HG03066 (cell line): ENCODE measurements around the gene ZSCAN10.
"Not testable (repeated sequence)": the region's sequence is repeated elsewhere in the genome, so short reads cannot be mapped to it uniquely, and the experiment has no call there.

ENCODE experiments used
- ATAC-seq: cut with Tn5 transposase; IDR thresholded peaks from one replicate; pipeline ENCODE4 v1.9.1; 2021; ENCODE audit warnings: low read depth; ENCODE audit not compliant: unreplicated experiment

ZSCAN10 gene

GRCh38 chr16:3098459-3099394 lies at the start of gene ZSCAN10:
ZSCAN10 (minus strand) TSS chr16:3099294; CDS start chr16:3092937, 6,357 bp downstream.
- ATAC-seq, result no peak

GRCh38 chr16:3148256-3149192 lies 49.4 kb upstream of the ZSCAN10 start:
- ATAC-seq, result no peak

- ATAC-seq, result no peak
These were observed 48.6 kb upstream of the ZSCAN10 start for GRCh38 chr16:3147757-3148104.

- no peak for ATAC-seq
These were observed 48.1 kb upstream of the ZSCAN10 start for GRCh38 chr16:3147046-3147756.

- ATAC-seq, result no peak
These were observed 46.6 kb upstream of the ZSCAN10 start for GRCh38 chr16:3145660-3146059.

DNA sequence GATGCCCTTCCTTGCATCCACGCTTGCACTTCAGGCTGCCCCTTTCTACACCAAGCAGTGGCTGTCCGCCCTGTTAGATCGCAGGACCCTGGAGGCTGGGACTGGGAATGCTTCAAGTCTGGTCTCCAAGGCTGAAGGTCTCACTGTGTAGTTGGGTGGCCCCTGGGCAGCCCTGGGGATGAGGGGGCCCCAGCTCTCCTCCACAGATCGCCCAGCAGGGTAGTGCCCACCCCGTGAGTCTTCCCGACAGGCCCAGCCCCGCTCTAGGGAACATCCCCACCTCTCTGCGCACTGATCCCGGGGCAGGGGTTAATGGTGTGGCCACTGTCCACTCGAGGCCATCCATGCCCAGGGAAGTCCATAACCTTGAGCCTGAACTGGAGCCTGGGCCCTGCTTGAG lies 46.1 kb upstream of the ZSCAN10 start:
- ATAC-seq, result no peak

GRCh38 chr16:3144321-3144983 lies 45.4 kb upstream of the ZSCAN10 start:
- ATAC-seq, result no peak

GRCh38 chr16:3143598-3144320 lies 44.7 kb upstream of the ZSCAN10 start:
- ATAC-seq, result no peak

GRCh38 chr16:3143189-3143588 lies 44.1 kb upstream of the ZSCAN10 start:
- no peak for ATAC-seq

DNA sequence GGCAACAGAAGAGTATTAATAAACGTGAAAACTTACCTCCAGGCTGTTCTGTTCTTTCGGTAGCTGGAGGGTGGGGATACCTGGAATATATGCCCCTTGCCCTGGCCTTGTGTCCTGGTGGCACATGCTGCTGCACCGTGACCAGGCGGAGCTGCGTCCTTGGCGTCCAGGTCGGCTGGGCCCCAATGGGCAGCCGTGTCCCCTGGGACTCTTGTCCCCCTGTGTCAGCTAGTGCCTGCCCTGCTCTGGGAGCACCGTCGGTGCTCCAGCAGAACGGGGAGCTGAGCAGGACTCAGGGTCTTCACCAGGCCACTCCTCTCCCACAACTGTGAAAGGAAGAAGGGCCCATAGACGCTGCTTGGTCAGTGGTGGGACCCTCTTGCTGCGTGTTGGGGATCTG lies 43.7 kb upstream of the ZSCAN10 start:
- no peak for ATAC-seq

DNA sequence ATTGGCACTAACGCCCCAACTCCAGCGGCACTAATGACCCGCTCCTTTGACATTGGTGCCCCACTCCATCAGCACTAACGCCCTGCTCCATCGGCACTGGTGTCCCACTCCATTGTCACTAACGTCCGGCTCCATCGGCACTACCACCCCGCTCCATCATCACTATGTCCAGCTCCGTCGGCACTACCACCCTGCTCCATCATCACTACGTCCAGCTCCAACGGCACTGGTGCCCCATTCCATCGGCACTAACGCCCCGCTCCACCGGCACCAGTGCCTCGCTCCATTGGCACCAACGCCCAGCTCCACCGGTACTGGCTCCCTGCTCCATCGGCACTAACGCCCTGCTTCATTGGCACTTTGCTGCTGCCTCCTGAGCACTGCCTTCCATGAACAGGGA lies 43.2 kb upstream of the ZSCAN10 start:
- no peak for ATAC-seq

DNA sequence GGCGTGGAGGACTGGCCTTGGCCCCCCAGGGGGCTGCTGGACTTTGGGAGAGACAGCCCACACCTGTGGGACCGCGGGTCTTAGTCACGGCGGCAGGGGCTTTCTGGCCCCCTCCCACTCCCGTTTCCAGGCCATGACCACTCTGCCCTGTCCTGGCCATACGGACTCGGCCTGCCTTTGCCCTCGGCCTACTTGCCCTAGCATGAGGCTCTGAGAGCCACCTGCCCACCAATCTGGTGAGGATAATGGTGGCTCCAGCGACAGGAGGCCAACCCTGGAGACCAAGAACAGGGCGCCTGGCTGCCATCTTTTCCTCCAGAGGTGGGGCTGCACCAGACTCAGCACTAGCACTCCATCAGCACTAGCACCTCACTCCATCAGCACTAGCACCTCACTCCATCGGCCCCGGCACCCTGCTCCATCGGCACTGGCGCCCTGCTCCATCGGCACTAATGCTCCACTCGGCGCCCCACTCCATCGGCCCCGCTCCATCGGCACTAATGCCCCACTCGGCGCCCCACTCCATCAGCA lies 42.8 kb upstream of the ZSCAN10 start:
- ATAC-seq, result no peak

GRCh38 chr16:3140603-3141427 lies 41.7 kb upstream of the ZSCAN10 start:
- no peak for ATAC-seq

DNA sequence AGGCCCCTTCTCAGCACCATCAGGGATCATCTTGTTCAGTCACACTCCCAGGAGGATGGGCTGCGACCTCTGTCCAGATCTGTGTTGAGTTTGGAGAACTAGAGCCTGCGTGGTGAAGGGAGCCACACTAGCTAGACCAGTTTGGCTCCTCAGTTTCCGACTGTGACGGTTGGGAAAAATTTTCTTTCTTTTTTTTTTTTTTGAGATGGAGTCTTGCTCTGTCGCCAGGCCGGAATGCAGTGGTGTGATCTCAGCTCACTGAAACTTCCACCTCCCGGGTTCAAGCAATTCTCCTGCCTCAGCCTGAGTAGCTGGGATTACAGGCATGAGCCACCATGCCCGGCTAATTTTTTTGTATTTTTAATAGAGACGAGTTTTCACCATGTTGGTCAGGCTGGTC lies 40.5 kb upstream of the ZSCAN10 start:
- ATAC-seq, result not testable (repeated sequence)

DNA sequence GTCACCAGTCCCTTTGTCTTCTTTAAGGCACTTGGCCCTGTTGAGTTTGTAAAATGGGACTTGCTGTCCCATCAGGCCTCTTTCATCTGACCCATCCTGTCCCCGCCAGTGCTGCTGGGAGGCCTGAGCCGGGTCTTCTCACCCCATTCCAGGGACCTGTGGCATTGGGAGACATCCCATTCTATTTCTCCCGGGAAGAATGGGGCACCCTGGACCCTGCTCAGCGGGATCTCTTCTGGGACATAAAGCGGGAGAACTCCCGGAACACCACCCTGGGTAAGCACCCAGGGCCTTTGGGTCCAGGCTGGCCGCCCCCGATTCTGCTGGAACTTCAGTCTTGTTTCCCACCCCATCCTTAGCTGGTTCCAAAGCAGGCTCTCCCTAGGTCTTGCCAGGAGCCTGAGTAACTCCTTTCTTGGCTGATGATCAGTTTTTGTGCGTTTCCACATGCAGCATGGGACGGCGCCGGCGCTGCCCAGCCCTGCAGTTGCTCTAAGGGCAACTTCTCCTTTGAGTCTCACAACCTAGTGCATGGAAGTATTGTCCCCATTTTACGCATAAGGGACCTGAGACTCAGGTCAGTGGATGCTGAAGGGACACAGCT lies 39.8 kb upstream of the ZSCAN10 start:
- no peak for ATAC-seq

DNA sequence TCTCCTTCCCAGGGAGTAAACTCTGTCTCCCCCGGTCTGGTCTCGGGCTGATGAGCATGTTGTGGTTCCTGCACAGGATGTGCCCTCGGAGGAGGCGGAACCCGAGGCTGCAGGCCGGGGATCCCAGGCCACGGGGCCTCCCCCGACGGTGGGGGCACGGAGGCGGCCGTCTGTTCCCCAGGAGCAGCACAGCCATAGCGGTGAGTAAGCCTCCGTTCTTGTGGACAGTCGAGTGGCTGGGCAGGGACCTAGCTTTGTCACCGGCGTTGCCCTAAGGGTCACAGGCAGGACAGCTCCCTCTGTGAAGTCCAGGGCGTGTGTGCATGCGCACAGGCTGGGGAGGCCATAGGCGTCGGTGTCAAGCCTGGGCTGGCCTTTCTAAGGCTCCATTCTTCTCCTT lies 39.2 kb upstream of the ZSCAN10 start:
- ATAC-seq, result no peak

GRCh38 chr16:3137267-3137666 lies 38.2 kb upstream of the ZSCAN10 start:
- ATAC-seq, result no peak

GRCh38 chr16:3135126-3135715 lies 36.1 kb upstream of the ZSCAN10 start:
- ATAC-seq, result peak; percentile 12
